ENCODE data around the gene UTP25.
"Not testable (repeated sequence)": the region's sequence is repeated elsewhere in the genome, so short reads cannot be mapped to it uniquely, and the experiment has no call there.

UTP25 gene

DNA sequence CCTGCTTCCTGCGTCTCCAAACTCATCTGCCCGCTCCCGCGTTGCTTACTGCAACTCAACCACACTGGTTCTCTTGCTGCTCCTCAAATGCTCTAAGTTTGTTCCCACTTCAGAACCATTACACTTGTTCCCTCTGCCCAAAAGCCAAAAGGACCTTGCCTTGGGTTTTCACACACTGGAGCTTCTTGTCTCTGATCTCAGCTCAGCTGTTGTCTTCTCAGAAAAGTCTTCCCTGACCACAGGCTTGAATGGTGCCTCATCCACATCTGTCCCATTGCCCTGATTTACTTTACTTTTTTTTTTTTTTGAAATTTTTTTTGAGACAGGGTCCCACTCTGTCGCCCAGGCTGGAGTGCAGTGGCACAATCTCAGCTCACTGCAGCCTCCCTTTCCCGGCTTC is 66.0 kb downstream of the UTP25 start:
- no peak for DNase-seq (ENCODE audit: low read depth in 2 of 3, low spot score in 1 of 3)

DNA sequence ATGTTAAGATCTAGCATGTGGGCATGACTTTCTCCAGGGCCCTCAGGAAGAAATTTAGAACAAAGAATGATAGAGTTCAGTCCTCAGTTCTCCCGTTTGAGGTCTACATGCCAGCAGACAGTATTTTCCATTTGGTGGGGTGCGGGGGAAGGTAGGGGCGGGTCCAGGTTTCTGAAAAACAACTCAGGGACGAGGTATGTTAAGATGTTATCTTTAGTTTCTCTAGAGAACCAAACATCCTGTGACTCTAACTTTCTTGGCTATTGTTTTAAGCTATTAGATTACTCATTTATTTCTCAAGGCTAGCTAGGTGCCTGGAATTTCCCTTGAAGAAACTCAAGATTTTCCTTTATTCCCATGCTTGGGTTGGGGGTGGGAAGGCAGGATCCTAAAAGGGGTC is 67.9 kb downstream of the UTP25 start:
- no peak for DNase-seq (ENCODE audit: low read depth in 2 of 3, low spot score in 1 of 3)

DNA sequence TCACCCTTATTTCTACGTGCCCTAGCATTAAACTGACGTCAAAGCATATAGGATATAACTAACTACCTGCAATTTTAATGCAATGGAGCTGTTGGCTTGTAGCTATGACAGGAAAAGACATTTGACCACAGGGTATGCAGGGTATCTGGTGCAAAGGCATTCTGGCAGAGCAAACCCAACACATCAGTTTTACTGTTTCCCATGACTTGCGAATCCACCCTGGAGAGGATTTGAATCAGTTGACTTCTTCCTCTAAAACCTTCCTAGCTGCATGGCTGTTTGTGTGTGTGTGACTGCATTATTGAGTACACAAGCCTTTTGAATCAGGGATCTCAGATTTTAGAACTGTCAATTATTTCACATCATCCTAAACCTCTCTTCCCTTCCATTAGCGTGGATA is 68.6 kb downstream of the UTP25 start:
- no peak for DNase-seq (ENCODE audit: low read depth in 2 of 3, low spot score in 1 of 3)

DNA sequence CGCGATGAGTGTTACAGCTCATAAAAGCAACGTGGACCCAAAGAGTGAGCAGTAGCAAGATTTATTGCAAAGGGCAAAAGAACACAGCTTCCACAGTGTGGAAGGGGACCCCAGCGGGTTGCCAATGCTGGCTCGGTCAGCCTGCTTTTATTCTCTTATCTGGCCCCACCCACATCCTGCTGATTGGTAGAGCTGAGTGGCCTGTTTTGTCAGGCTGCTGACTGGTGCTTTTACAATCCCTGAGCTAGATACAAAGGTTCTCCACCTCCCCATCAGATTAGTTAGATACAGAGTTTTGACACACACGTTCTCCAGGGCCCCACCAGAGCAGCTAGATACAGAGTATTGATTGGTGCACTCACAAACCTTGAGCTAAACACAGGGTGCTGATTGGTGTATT is 70.5 kb downstream of the UTP25 start:
- DNase-seq (ENCODE audit: low read depth in 2 of 3, low spot score in 1 of 3): not testable (repeated sequence)

DNA sequence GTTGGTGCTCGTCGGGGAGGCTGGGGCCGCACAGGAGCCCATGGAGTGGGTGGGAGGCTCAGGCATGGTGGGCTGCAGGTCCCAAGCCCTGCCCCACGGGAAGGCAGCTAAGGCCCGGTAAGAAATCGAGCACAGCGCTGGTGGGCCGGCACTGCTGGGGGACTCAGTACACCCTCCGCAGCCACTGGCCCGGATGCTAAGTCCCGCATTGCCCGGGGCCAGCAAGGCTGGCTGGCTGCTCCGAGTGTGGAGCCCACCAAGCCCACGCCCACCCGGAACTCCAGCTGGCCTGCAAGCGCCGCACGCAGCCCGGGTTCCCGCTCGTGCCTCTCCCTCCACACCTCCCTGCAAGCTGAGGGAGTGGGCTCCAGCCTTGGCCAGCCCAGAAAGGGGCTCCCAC is 71.1 kb downstream of the UTP25 start:
- not testable (repeated sequence) for DNase-seq (ENCODE audit: low read depth in 2 of 3, low spot score in 1 of 3)

DNA sequence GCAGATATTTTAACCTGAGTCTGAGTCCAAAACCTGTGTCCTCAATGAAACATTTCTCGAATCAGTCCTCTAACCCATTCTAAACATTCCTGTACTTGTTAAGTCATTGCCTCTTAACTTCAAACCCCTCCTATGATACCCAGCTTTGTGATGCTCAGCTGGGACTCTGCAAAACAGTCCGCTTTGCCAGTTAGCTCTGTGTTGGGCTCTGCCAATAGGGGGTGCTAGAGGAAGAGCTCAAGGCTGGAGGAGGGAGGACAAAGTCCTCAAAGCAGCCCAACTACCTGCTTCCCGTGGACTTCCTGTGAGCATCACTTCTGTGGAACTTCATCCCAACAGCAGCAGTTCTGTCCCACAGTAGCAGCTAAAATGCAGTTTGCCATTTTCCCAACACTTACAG is 72.2 kb downstream of the UTP25 start:
- no peak for DNase-seq (ENCODE audit: low read depth in 2 of 3, low spot score in 1 of 3)

DNA sequence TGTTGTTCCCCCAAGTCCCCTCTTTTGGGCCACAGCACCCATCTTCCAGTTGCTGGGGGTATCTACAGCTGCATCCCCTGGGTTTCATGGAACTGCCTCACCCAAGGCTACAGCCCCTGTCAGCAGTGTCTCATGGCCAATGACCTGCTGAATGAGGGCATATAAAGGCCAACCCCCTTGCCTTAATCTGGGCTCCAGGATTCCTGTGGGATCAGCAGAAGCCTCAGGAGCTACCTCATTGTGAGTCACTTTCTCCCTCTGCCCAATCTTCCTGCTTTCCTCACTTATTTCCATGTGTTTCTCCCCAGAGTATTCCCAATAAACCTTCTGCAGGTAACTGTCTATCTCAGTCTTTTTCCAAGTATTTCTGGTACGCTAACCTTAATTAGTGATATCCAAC is 73.0 kb downstream of the UTP25 start:
- no peak for DNase-seq (ENCODE audit: low read depth in 2 of 3, low spot score in 1 of 3)

DNA sequence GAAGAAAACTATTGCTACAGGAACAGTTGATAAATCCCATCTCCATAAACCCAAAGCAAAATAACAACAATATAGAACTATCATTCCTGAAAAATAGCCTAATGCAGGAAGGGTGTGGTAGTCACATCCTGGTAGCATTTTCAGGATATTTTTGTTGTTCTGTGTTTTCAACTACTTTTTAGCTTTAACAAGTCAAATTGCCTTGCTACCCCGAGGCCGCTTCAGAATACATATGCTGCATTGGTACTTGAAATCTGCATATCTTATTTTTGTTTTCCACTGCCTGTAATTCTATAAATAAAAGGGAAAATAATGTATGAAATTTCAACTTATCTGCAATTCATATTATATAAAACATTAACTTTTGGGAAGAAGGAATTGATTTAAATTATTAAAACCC is 73.4 kb downstream of the UTP25 start:
- DNase-seq (ENCODE audit: low read depth in 2 of 3, low spot score in 1 of 3): no peak

DNA sequence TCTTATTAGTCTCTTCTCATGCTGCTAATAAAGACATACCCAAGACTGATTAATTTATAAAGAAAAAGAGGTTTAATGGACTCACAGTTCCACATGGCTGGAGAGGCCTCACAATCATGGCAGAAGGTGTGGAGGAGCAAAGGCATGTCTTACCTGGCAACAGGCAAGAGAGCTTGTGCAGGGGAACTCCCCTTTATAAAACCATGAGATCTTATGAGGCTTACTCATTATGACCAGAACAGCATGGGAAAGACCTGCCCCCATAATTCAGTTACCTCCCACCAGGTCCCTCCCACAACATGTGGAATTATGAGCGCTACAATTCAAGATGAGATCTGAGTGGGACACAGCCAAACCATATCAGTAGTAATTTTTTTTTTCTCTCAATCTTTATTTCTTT is 77.0 kb downstream of the UTP25 start:
- not testable (repeated sequence) for DNase-seq (ENCODE audit: low read depth in 2 of 3, low spot score in 1 of 3)

Measured in stimulated activated CD4-positive, alpha-beta T cell treated with anti-CD3 and anti-CD28 coated beads, Interleukin-12 subunit alpha, Interleukin-12 subunit beta, amount 100 ng/mL, for 48 hours (primary cell).